GM19455 (cell line): ENCODE data around the gene ORC1.

ENCODE experiments used
- ATAC-seq: cut with Tn5 transposase; IDR thresholded peaks from one replicate; pipeline ENCODE4 v1.9.1; 2021; ENCODE audit not compliant: unreplicated experiment

Gene ORC1

GRCh38 chr1:52404116-52404974 is at the start of gene ORC1, which contains the start of gene PRPF38A:
Gene ORC1 (minus strand): TSS chr1:52404423. CDS start chr1:52402223, 2,200 bp downstream.
Gene PRPF38A (plus strand): TSS chr1:52404602. CDS start chr1:52404750, 148 bp downstream.
- peak; percentile 93 for ATAC-seq

GRCh38 chr1:52444463-52444862 is 40.2 kb upstream of the ORC1 start:
- ATAC-seq: no peak

- ATAC-seq: no peak
Measured at GRCh38 chr1:52439976-52440375, 35.8 kb upstream of the ORC1 start.

- no peak for ATAC-seq
Measured at GRCh38 chr1:52436817-52437216, 32.6 kb upstream of the ORC1 start.

GRCh38 chr1:52435650-52436049 is 31.4 kb upstream of the ORC1 start:
- ATAC-seq: no peak

- no peak for ATAC-seq
Measured at GRCh38 chr1:52435211-52435610, 31.0 kb upstream of the ORC1 start.

- ATAC-seq: no peak
Measured at GRCh38 chr1:52432807-52433206, 28.6 kb upstream of the ORC1 start.

- ATAC-seq: no peak
Measured at GRCh38 chr1:52427152-52427551, 22.9 kb upstream of the ORC1 start.

GRCh38 chr1:52426371-52426770 is 22.1 kb upstream of the ORC1 start:
- no peak for ATAC-seq

GRCh38 chr1:52424813-52425212 is 20.6 kb upstream of the ORC1 start:
- no peak for ATAC-seq

- no peak for ATAC-seq
Measured at GRCh38 chr1:52424231-52424636, 20.0 kb upstream of the ORC1 start.

- ATAC-seq: no peak
Measured at GRCh38 chr1:52423771-52424170, 19.5 kb upstream of the ORC1 start.

GRCh38 chr1:52423055-52423454 is 18.8 kb upstream of the ORC1 start:
- ATAC-seq: no peak

- ATAC-seq: no peak
Measured at GRCh38 chr1:52420713-52421112, 16.5 kb upstream of the ORC1 start.

- ATAC-seq: no peak
Measured at GRCh38 chr1:52416811-52417210, 12.6 kb upstream of the ORC1 start.

GRCh38 chr1:52414942-52415341 is 10.7 kb upstream of the ORC1 start:
- ATAC-seq: no peak

- ATAC-seq: no peak
Measured at GRCh38 chr1:52413410-52413989, 9.3 kb upstream of the ORC1 start.

- ATAC-seq: no peak
Measured at GRCh38 chr1:52404975-52405338, 734 bp upstream of the ORC1 start.

GRCh38 chr1:52403566-52404115 is 582 bp downstream of the ORC1 start:
- peak; percentile 36 for ATAC-seq

GRCh38 chr1:52402860-52403240 is 1.4 kb downstream of the ORC1 start:
- ATAC-seq: no peak

- ATAC-seq: no peak
Measured at GRCh38 chr1:52400131-52400530, 4.1 kb downstream of the ORC1 start.

- no peak for ATAC-seq
Measured at GRCh38 chr1:52399629-52400028, 4.6 kb downstream of the ORC1 start.
